HuH-7 (cell line): ENCODE data around the gene CFI.
"Not testable (repeated sequence)": the region's sequence is repeated elsewhere in the genome, so short reads cannot be mapped to it uniquely, and the experiment has no call there.

Experiments used
- DNase-seq: peaks from one replicate; pipeline ENCODE4 v3.0.0; 2011; ENCODE audit warnings: low spot score

The CFI gene

GRCh38 chr4:109795059-109795458, 6.7 kb downstream of the CFI start:
- DNase-seq, result no peak

GRCh38 chr4:109787807-109788206, 14.0 kb downstream of the CFI start:
- DNase-seq, result no peak

- DNase-seq, result no peak
These were observed 15.0 kb downstream of the CFI start for GRCh38 chr4:109786846-109787245.

GRCh38 chr4:109782092-109782491, 19.7 kb downstream of the CFI start:
- not testable (repeated sequence) for DNase-seq

GRCh38 chr4:109764789-109765402, 36.9 kb downstream of the CFI start:
- DNase-seq, result no peak

- no peak for DNase-seq
These were observed 37.4 kb downstream of the CFI start for GRCh38 chr4:109764376-109764775.

GRCh38 chr4:109760682-109761081, 41.1 kb downstream of the CFI start:
- DNase-seq, result no peak

- DNase-seq, result no peak
These were observed 46.1 kb downstream of the CFI start for GRCh38 chr4:109755656-109756055.

GRCh38 chr4:109754093-109754857, 47.5 kb downstream of the CFI start:
- no peak for DNase-seq

- no peak for DNase-seq
These were observed 49.3 kb downstream of the CFI start for GRCh38 chr4:109752525-109752924.

GRCh38 chr4:109751852-109752251, 49.9 kb downstream of the CFI start:
- no peak for DNase-seq

GRCh38 chr4:109750652-109751244, 51.1 kb downstream of the CFI start:
- no peak for DNase-seq

- no peak for DNase-seq
These were observed 52.3 kb downstream of the CFI start for GRCh38 chr4:109749388-109750082.

- no peak for DNase-seq
These were observed 53.7 kb downstream of the CFI start for GRCh38 chr4:109748114-109748513.

GRCh38 chr4:109746728-109747127, 55.1 kb downstream of the CFI start:
- no peak for DNase-seq

GRCh38 chr4:109745830-109746229, 56.0 kb downstream of the CFI start:
- no peak for DNase-seq

- no peak for DNase-seq
These were observed 62.3 kb downstream of the CFI start for GRCh38 chr4:109739547-109739946.

GRCh38 chr4:109738104-109738872, 63.5 kb downstream of the CFI start:
- DNase-seq, result no peak

GRCh38 chr4:109735566-109736365, 66.0 kb downstream of the CFI start:
- no peak for DNase-seq

- no peak for DNase-seq
These were observed 68.1 kb downstream of the CFI start for GRCh38 chr4:109733728-109734127.
